NCI-H2196 treated with DMSO at 0.1 percent for 48 hours (cell line): ENCODE data around the gene DPP6.

Experiments used
- DNase-seq: peaks from one replicate; lab custom pipeline; 2025; ENCODE audit not compliant: unreplicated experiment; lab: John Stamatoyannopoulos, UW

Gene DPP6

DNA sequence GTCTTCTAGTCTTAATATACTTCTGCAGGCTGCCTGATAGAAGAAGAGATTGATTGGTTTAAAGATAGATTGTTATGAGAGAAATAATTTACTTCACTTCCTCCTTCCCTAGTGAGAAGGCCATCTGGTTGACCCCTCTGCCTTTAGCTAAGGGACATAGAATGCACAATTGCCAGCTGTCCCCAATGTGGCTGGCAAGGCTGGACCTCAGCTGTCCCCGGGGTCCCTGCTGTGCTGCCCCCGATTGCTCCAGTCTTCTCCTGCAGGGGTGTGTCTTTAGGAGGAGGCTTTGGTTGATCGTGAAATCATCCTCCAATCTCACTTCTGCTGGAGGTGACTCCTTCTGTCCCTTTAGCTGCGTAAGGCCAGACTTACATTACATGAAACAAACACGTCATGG lies 388.5 kb downstream of the DPP6 start:
- no peak for DNase-seq

- DNase-seq, result no peak
Measured at GRCh38 chr7:154441811-154442210, 389.6 kb downstream of the DPP6 start.

GRCh38 chr7:154442939-154443338 lies 390.7 kb downstream of the DPP6 start:
- DNase-seq, result no peak

GRCh38 chr7:154450451-154450850 lies 398.3 kb downstream of the DPP6 start:
- DNase-seq, result no peak

- no peak for DNase-seq
Measured at GRCh38 chr7:154451480-154452457, 399.6 kb downstream of the DPP6 start.

GRCh38 chr7:154463794-154464193 lies 411.6 kb downstream of the DPP6 start:
- no peak for DNase-seq

- DNase-seq, result no peak
Measured at GRCh38 chr7:154469652-154470051, 417.5 kb downstream of the DPP6 start.

- no peak for DNase-seq
Measured at GRCh38 chr7:154472343-154472742, 420.1 kb downstream of the DPP6 start.

DNA sequence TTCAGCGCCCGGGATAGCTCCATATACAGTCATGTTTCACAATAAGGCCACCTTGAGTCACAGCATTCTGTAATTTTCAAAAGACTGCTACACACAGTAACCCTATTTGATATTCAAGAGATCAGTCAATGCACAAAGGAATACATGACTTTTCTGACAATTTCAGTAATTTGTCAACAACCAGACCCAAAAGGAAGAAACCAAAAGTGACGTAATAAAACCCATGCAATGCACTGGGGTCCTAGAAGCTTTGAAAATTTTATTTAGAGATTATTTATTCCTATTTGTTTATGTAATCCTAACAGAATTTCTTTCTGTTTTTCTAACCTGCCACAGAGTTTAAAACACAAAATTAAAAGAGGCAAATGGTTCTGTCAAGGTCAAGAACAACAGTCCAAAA lies 421.2 kb downstream of the DPP6 start:
- DNase-seq, result no peak

- no peak for DNase-seq
Measured at GRCh38 chr7:154474903-154475520, 422.8 kb downstream of the DPP6 start.

DNA sequence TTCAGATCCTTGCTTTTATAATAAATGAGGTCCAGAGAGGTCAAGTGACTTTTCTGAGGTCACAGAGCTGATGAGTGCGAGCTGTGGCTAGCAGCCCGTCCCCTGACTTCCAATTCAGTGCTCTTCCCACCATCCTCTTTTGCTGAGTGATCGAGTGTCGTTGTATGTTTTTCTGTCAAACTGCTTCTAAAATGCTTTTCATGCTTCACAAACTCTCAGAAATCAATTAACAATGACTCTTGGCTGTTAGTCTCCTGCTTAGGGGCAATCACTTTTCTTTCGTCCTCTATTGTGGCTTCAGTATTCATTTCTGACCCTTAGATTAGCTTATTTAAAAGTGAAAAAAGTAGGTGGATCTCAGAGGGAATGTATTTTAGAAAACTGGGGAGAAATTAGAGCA lies 423.7 kb downstream of the DPP6 start:
- no peak for DNase-seq

DNA sequence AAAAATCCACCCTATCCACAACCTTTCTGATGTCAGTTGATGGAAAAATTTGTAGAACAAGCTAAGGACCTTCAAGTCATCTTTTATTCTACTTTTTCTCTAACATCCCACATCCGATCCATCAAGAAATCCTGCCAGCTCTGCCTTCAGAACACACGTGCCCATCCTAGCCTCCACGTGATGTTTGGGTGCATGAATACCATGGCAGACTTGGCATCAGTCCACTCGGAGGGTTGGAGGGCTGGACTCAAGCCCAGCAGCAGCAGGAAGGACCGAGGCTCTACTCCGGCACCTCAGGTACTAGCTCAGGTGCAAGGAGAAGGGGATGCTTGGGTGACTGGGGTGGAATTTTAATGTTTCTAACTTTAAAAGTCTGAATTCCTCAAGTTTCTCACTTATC lies 428.6 kb downstream of the DPP6 start:
- DNase-seq, result no peak

GRCh38 chr7:154482863-154483262 lies 430.7 kb downstream of the DPP6 start:
- no peak for DNase-seq

DNA sequence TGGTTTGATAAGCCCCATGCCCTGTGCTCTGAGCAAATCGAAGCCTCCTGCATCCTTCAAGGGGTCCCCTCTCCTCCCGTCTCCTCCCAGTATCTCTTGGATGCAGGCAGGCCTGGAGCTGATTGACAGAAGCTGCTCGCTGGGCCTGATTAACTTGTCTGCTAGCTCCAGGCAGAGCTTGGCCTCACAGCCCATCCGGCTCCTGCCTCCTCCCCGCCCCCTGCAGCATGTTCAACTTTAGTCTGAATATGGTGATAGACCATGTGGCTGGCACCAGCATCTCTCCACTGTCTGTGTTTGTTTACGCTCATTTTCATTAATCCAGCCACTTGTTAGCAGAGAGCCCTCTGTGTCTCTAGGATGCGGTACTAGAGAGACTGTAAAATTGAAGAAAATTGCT lies 432.2 kb downstream of the DPP6 start:
- no peak for DNase-seq

- no peak for DNase-seq
Measured at GRCh38 chr7:154484943-154485342, 432.7 kb downstream of the DPP6 start.

GRCh38 chr7:154489897-154490296 lies 437.7 kb downstream of the DPP6 start:
- no peak for DNase-seq

GRCh38 chr7:154493594-154493993 lies 441.4 kb downstream of the DPP6 start:
- no peak for DNase-seq

GRCh38 chr7:154497751-154498150 lies 445.6 kb downstream of the DPP6 start:
- no peak for DNase-seq

- no peak for DNase-seq
Measured at GRCh38 chr7:154503962-154504550, 451.9 kb downstream of the DPP6 start.

- no peak for DNase-seq
Measured at GRCh38 chr7:154504918-154505317, 452.7 kb downstream of the DPP6 start.

DNA sequence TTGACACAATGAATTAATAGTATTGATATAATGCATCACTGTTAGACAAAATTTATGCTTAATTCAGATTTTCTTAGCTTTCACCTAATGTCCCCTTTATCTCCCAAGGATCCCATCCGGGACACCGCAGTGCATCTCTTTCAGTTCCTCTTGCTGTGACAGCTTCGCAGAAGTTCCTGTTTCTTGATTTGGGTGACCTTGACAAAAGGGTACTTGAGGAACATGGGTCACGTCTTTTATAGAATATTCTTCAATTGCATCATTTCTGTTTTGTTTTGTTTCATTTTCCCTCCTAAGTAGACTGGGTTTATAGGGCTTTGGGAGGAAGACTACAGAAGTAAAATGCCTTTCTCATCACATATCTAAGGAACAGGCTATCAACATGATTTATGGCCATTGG lies 453.2 kb downstream of the DPP6 start:
- no peak for DNase-seq

- DNase-seq, result no peak
Measured at GRCh38 chr7:154509192-154509591, 457.0 kb downstream of the DPP6 start.
